HepG2 (cell line): Measurements from ENCODE around the gene CTNNA1. TPM values are rescaled to one million over a fixed set of nuclear protein-coding genes. Genes with fewer than 3 reads are reported as not detected.

Source experiments
- ATF7 ChIP-seq, 2 experiments: fragments of 450-650 bp in 1 of 2; sonication (generic) in 1 of 2; formaldehyde crosslinking in 1 of 2; IDR thresholded peaks; 2 replicates each; pipeline versions ENCODE4 v1.4.0 to v1.6.1; 2016 to 2020; ENCODE audit warnings: antibody characterized with exemption in 1 of 2, mild to moderate bottlenecking in 1 of 2, missing genetic modification reagents in 1 of 2
- CC2D1A ChIP-seq: sonication (generic); formaldehyde crosslinking; IDR thresholded peaks from 2 replicates; pipeline ENCODE4 v1.8.1; 2023; ENCODE audit warnings: mild to moderate bottlenecking, missing genetic modification reagents
- DRAP1 ChIP-seq: IDR thresholded peaks from 2 replicates; pipeline ENCODE4 v1.6.1; 2016; ENCODE audit warnings: missing genetic modification reagents, missing compliant biosample characterization
- FOXP1 ChIP-seq, 2 experiments: fragments of 450-650 bp in 1 of 2; IDR thresholded peaks; 2 replicates each; pipeline ENCODE4 v1.6.1; 2017 to 2018; ENCODE audit warnings: antibody characterized with exemption in 1 of 2
- MXD4 ChIP-seq: IDR thresholded peaks from 2 replicates; pipeline ENCODE4 v1.6.1; 2016; ENCODE audit warnings: mild to moderate bottlenecking, missing biosample characterization, missing genetic modification reagents
- NCOA5 ChIP-seq: sonication (generic); formaldehyde crosslinking; IDR thresholded peaks from 2 replicates; pipeline ENCODE4 v1.4.0; 2020; ENCODE audit warnings: missing genetic modification reagents
- PTBP1 ChIP-seq: fragments of 200-400 bp; formaldehyde crosslinking; IDR thresholded peaks from 2 replicates; pipeline ENCODE4 v1.6.1; 2018; ENCODE audit warnings: low read length, low read depth; ENCODE audit not compliant: poor library complexity, severe bottlenecking
- ZNF296 ChIP-seq: sonication (generic); formaldehyde crosslinking; conservative IDR thresholded peaks from 2 replicates; pipeline ENCODE4 v1.5.0; 2020; ENCODE audit warnings: mild to moderate bottlenecking, missing genetic modification reagents
- ZNF501 ChIP-seq: sonication (generic); formaldehyde crosslinking; IDR thresholded peaks from 2 replicates; pipeline ENCODE4 v1.5.1; 2020; ENCODE audit warnings: mild to moderate bottlenecking, moderate library complexity, missing genetic modification reagents
- ZNF761 ChIP-seq: sonication (generic); formaldehyde crosslinking; conservative IDR thresholded peaks from 2 replicates; pipeline ENCODE4 v1.4.0; 2020; ENCODE audit warnings: mild to moderate bottlenecking, missing genetic modification reagents
- polyA plus RNA-seq, 8 experiments: library from polyadenylated mRNA; depleted of rRNA in 3 of 8; stranded (reverse) in 7 of 8; unstranded in 1 of 8; fragments of >200 nt; fragmentation: Illumina TruSeq in 4 of 8; extraction: Trizol in 4 of 8; gene quantifications; 2 replicates each; pipeline versions ENCODE4 v1.2.1 to v1.2.3, GENCODE V29; 2011 to 2016; ENCODE audit warnings: low read depth in 4 of 8, missing spikeins in 1 of 8, mixed read lengths in 1 of 8; ENCODE audit not compliant: insufficient read depth in 1 of 8
- total RNA-seq, 5 experiments: library from RNA; depleted of rRNA; stranded (reverse); fragments of >200 nt; fragmentation: Illumina TruSeq; extraction: Trizol; gene quantifications; 2 replicates each; pipeline ENCODE4 v1.2.3, GENCODE V29; 2016; ENCODE audit warnings: low read depth in 1 of 5
- TF ChIP-seq, protein P1 (sequence below), 2 experiments: sonication (generic) in 1 of 2; formaldehyde crosslinking in 1 of 2; IDR thresholded peaks; 2 replicates each; pipeline versions ENCODE4 v1.4.0 to v1.6.1; 2018 to 2020; ENCODE audit warnings: missing genetic modification reagents in 2 of 2, borderline replicate concordance in 1 of 2, low read depth in 1 of 2, mild to moderate bottlenecking in 1 of 2, missing biosample characterization in 1 of 2
- TF ChIP-seq, protein P2 (sequence below): sonication (generic); formaldehyde crosslinking; IDR thresholded peaks from 2 replicates; pipeline ENCODE4 v1.4.0; 2020; ENCODE audit warnings: missing genetic modification reagents, borderline replicate concordance
- TF ChIP-seq, protein P3 (sequence below): sonication (generic); formaldehyde crosslinking; IDR thresholded peaks from 2 replicates; pipeline ENCODE4 v1.4.0; 2020; ENCODE audit warnings: missing genetic modification reagents
- TF ChIP-seq, protein P4 (sequence below): sonication (generic); formaldehyde crosslinking; IDR thresholded peaks from 2 replicates; pipeline ENCODE4 v1.5.0; 2020; ENCODE audit warnings: missing genetic modification reagents, mild to moderate bottlenecking, borderline replicate concordance

Gene CTNNA1
- total and polyA plus RNA-seq, 2 of the 13 experiments (the other 11 are each of a cell fraction or from before 2014, with no cell fraction given): 66.8 to 162 TPM

DNA sequence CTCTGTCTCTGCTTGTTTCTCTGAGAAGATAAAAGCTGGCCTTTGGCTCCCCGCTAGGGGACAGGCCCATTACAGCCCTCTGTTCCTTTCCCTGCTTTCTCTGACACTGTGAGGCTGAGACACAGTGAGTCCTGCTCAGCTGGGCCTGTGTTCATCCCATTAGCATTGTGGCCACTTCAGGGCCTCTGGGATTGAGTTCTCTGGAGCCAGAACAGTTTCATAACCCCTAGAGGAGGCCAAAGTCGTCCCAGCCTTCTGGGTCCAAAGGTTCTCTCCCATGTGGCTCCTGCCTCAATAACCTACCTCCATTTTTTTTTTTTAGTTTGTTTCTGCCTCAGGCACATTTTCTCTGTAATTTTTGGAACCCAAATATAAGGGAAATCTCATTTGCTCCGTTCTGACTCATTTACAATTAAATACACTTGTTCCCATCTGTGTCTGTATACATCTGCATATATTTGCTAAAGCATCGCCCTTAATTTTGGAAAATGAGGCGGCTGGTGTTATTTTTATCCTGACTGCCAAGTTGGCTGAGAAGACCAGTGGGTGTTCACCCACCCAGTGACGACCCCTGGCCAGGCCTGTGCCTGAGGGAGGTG lies 27.3 kb upstream of the CTNNA1 start (continued):
- TF ChIP-seq, protein P1, sequence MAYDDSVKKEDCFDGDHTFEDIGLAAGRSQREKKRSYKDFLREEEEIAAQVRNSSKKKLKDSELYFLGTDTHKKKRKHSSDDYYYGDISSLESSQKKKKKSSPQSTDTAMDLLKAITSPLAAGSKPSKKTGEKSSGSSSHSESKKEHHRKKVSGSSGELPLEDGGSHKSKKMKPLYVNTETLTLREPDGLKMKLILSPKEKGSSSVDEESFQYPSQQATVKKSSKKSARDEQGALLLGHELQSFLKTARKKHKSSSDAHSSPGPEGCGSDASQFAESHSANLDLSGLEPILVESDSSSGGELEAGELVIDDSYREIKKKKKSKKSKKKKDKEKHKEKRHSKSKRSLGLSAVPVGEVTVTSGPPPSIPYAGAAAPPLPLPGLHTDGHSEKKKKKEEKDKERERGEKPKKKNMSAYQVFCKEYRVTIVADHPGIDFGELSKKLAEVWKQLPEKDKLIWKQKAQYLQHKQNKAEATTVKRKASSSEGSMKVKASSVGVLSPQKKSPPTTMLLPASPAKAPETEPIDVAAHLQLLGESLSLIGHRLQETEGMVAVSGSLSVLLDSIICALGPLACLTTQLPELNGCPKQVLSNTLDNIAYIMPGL (CRISPR knock-in tag; IDR thresholded peaks at IDR 0.05; ENCODE audit: borderline replicate concordance in 1 of 2, low read depth in 1 of 2): no peak
- TF ChIP-seq FOXP1 (IDR thresholded peaks at IDR 0.05) (no peak), FOXP1 (CRISPR knock-in tag; IDR thresholded peaks at IDR 0.05) (no peak), NCOA5 (CRISPR knock-in tag) (no peak), DRAP1 (CRISPR knock-in tag) (no peak), ZNF501 (CRISPR knock-in tag) (no peak), ATF7 (IDR thresholded peaks at IDR 0.05) (no peak), ATF7 (CRISPR knock-in tag; IDR thresholded peaks at IDR 0.05) (no peak), ZNF761 (no peak), PTBP1 (no peak), ZNF296 (CRISPR knock-in tag) (no peak), MXD4 (no peak; the same call in 1 of the 2 replicates), CC2D1A (no peak)
- TF ChIP-seq, protein P2, sequence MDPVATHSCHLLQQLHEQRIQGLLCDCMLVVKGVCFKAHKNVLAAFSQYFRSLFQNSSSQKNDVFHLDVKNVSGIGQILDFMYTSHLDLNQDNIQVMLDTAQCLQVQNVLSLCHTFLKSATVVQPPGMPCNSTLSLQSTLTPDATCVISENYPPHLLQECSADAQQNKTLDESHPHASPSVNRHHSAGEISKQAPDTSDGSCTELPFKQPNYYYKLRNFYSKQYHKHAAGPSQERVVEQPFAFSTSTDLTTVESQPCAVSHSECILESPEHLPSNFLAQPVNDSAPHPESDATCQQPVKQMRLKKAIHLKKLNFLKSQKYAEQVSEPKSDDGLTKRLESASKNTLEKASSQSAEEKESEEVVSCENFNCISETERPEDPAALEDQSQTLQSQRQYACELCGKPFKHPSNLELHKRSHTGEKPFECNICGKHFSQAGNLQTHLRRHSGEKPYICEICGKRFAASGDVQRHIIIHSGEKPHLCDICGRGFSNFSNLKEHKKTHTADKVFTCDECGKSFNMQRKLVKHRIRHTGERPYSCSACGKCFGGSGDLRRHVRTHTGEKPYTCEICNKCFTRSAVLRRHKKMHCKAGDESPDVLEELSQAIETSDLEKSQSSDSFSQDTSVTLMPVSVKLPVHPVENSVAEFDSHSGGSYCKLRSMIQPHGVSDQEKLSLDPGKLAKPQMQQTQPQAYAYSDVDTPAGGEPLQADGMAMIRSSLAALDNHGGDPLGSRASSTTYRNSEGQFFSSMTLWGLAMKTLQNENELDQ (CRISPR knock-in tag): no peak
- TF ChIP-seq, protein P3, sequence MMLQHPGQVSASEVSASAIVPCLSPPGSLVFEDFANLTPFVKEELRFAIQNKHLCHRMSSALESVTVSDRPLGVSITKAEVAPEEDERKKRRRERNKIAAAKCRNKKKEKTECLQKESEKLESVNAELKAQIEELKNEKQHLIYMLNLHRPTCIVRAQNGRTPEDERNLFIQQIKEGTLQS (CRISPR knock-in tag): no peak
- TF ChIP-seq, protein P4, sequence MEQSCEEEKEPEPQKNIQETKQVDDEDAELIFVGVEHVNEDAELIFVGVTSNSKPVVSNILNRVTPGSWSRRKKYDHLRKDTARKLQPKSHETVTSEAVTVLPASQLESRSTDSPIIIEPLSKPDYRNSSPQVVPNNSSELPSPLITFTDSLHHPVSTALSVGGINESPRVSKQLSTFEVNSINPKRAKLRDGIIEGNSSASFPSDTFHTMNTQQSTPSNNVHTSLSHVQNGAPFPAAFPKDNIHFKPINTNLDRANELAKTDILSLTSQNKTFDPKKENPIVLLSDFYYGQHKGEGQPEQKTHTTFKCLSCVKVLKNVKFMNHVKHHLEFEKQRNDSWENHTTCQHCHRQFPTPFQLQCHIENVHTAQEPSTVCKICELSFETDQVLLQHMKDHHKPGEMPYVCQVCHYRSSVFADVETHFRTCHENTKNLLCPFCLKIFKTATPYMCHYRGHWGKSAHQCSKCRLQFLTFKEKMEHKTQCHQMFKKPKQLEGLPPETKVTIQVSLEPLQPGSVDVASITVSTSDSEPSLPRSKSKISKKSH (CRISPR knock-in tag): no peak
